Uterus (tissue), 2 donors: ENCODE results near the gene HLA-B.
"Not testable (repeated sequence)": the region's sequence is repeated elsewhere in the genome, so short reads cannot be mapped to it uniquely, and the experiment has no call there.

Experiments used
- POLR2A ChIP-seq, 2 donors: fragments of 450-650 bp; IDR thresholded peaks; one replicate each; pipeline ENCODE4 v1.6.1; 2016; ENCODE audit warnings: antibody characterized with exemption in 2 of 2, mild to moderate bottlenecking in 1 of 2, moderate library complexity in 1 of 2
- TF ChIP-seq, protein P1 (sequence below), 4 experiments: fragments of 200-600 bp in 2 of 4; fragments of 450-650 bp in 2 of 4; sonication (generic) in 2 of 4; IDR thresholded peaks; one replicate each; pipeline ENCODE4 v1.5.1; 2016 to 2019; ENCODE audit warnings: antibody characterized with exemption in 4 of 4, mild to moderate bottlenecking in 2 of 4, moderate library complexity in 1 of 4

DNA sequence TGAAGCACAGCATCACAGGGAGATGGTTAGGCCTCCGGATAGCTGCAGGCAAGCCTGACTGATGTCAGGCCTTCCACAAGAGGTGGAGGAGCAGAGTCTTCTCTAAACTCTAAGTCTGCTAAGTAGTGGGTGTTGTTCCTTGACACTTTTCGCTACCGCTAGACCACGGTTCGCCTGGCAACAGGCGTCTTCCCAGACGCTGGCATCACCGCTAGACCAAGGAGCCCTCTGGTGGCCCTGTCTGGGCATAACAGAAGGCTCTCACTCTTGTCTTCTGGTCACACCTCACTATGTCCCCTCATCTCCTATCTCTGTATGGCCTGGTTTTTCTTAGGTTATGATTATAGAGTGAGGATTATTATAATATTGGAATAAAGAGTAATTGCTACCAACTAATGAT is 17.1 kb upstream of the HLA-B start:
- TF ChIP-seq, protein P1, sequence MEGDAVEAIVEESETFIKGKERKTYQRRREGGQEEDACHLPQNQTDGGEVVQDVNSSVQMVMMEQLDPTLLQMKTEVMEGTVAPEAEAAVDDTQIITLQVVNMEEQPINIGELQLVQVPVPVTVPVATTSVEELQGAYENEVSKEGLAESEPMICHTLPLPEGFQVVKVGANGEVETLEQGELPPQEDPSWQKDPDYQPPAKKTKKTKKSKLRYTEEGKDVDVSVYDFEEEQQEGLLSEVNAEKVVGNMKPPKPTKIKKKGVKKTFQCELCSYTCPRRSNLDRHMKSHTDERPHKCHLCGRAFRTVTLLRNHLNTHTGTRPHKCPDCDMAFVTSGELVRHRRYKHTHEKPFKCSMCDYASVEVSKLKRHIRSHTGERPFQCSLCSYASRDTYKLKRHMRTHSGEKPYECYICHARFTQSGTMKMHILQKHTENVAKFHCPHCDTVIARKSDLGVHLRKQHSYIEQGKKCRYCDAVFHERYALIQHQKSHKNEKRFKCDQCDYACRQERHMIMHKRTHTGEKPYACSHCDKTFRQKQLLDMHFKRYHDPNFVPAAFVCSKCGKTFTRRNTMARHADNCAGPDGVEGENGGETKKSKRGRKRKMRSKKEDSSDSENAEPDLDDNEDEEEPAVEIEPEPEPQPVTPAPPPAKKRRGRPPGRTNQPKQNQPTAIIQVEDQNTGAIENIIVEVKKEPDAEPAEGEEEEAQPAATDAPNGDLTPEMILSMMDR (IDR thresholded peaks at IDR 0.05), result not testable (repeated sequence)
- not testable (repeated sequence) for TF ChIP-seq POLR2A (IDR thresholded peaks at IDR 0.05)
